C1 segment of cervical spinal cord (tissue), 14 donors: ENCODE data around the gene MRPL52.
"Not testable (repeated sequence)": the region's sequence is repeated elsewhere in the genome, so short reads cannot be mapped to it uniquely, and the experiment has no call there.

ENCODE experiments used
- DNase-seq, 14 donors: peaks; one replicate each; lab custom pipeline; 2025; lab: John Stamatoyannopoulos, UW

The MRPL52 gene

DNA sequence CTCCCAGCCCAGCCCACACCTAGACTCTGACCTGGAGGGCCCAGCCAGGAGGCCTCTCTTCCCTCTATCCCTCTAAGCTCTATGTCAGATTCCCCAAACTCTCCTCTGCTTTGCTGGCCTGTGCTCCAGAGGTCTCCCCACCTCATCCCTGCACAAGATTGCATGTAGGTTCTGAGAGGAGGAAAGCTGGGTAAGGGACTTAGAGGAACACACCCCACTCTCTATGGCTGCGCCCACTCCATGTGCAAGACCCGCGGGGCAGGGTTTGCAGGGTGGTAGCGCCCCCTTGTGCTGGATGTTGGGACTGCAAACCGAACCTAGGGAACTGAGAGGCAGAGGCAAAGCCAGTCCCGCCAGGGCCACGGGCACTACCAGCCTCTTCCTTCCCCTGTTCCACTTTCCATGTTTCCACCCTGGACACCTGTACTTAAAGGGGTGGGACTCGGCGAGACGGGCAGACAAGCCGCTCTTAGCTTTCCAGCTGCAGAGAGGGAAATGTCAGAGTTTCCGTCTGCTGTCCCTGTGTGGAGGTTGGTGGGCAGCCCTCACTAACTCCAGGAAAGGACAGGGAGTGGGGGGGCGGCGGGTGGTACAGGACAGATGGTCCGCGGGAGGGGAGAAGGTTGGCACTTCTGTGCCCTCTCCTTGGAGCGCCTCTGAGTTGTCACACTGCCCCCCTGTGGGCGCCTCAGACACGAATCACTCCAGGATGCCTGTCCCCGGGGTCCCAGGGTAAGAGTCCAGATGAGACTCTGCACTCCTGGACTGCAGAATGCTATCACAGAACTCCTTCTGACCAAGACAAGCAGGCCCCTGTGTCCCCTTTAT, 23.5 kb downstream of the MRPL52 start:
- peak in 13 of 14 donors; percentile 14 to 88 (median 71) for DNase-seq

DNA sequence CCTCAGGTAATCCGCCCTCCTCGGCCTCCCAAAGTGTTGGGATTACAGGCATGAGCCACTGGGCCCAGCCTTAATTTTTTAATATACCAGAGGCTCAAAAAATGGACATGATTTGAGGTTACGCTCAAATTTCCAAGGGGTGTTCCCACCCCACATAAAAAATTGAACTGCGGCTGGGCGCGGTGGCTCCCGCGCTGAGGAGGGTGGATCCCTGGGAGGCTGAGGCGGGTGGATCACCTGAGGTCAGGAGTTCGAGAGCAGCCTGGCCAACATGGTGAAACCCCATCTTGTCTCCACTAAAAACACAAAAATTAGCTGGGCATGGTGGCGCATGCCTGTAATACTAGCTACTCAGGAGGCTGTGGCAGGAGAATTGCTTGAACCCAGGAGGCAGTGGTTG, 24.6 kb downstream of the MRPL52 start:
- DNase-seq: not testable (repeated sequence)

DNA sequence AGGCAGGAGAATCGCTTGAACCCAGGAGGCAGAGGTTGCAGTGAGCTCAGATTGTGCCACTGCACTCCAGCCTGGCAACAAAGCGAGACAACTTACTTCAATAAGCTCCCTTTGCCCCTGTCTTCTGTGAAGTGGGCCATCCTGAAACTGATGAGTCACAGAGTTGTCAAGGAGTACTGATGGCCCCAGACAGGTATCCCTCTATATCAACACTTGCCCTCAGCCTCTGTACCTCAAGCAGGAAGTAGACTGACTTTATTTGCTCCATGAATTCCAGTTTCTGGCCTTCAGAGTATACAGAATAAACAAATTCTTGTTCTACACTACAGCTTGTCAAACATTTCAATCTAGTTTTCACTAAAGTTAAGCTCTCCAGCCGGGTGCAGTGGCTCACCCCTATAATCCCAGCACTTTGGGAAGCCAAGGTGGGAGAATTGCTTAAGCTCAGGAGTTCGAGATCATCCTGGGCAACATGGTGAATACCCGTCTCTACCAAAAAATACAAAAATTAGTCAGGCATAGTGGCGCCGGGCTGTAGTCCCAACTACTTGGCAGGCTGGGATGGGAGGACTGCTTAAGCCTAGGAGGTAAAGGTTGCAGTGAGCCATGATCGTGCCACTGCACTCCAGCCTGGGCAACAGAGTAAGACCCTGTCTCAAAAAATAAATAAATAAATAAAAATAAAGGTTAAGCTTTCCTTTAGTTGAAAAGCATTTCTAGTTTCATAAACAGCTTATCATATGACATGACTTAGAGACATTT, 25.5 kb downstream of the MRPL52 start:
- no peak for DNase-seq

DNA sequence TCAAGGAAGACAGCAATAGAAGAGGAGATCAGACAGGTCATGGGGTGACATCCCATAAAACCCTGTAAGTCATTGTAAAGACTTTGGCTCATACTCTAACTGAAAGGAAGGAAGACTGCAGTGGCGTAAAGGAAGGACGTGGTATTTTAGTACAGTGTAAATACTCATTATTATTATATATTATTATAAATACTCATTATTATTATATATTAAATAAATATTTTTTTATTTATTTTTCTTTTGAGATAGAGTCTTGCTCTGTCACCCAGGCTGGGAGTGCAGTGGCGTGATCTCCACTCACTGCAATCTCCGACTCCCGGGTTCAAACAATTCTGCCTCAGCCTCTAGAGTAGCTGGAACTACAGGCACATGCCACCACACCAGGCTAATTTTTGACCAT, 26.7 kb downstream of the MRPL52 start:
- no peak for DNase-seq

DNA sequence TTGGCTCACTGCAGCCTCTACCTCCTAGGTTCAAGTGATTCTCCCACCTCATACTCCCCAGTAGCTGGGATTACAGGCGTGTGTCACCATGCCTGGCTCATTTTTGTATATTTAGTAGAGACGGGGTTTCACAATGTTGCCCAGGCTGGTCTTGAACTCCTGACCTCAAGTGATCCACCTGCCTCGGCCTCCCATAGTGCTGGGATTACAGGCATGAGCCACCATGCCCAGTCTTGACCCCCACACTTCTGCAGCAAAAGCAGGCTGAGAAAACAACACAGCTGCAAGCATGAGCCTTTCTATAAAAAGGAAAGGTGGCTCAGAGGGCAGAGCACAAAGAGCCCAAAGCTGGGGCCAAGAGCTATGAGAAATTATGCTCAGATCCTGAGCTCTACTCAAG, 30.7 kb downstream of the MRPL52 start:
- DNase-seq: not testable (repeated sequence)

DNA sequence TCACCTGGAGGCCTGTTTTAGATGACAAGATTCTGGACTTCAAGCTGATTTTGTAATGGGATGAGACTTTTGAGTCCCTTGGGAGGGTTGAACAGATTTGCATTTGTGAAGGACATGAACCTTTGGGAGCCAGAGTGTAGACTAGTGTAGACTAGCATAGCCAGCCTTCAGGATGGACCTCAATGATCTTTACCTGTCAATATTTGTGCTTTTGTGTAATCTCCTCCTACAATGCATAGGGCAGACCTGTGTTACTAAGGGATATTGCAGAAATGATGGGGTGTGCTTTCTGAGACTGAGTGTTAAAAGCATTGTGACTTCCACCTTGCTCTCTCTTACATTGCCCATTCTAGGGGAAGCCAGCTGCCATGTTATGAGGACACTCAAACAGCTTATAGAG, 32.0 kb downstream of the MRPL52 start:
- DNase-seq: no peak

DNA sequence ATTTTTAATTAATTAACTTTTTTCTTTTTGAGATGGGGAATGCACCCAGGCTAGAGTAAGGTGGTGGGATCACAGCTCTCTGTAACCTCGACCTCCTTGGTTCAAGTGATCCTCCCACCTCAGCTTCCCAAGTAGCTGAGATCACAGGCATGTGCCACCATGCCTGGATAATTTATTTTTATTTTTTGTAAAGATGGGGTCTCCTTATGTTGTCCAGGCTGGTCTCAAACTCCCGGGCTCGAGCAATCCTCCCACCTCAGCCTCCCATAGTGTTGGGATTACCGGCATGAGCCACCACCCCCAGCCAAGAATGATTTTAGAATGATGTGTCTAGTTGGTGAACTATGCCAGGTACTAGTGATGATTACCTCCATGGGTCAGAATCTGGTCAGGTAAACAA, 35.3 kb downstream of the MRPL52 start:
- no peak for DNase-seq

DNA sequence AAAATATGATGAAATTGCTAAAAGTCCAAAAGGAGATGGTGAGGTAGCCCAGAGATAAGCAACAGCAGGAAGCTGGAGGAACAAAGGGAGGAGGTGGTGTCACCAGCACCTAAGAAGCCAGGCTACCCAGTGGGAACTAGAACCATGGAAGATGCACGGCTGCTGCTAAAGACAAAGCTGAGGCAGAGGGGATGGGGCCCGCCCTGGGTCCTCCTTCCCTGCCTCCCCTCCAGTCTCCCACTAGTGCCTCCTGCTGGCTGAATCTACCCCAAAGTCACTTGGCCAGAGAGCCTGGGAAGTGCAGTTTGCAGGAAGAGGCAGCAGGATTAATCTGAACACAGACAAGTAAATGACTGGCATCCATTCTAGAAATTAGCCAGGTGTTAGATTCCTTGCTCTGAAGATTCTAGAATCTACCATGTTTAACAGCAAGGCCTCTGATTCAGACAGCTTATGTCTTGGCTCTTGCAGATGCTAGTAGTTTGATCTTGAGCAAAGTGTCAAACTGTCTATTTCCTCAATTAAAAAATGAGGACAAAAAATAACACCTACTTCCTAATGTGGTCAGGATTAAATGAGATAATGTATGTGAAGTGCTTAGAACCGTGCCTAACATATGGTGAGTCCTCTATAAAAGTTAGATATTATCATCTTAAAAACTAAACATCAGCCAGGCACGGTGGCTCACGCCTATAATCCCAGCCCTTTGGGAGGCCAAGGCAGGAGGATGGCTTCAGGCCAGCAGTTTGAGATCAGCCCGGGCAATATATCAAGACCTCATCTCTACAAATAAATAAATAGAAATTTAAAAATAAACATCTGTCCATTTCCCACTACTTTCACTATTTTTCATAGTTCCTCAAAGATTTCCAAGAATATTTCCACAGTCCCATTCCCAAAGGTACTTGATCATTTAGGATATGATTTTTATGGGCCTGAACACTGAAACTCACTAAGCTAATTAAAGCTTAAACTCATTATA, 36.0 kb downstream of the MRPL52 start:
- DNase-seq: no peak

DNA sequence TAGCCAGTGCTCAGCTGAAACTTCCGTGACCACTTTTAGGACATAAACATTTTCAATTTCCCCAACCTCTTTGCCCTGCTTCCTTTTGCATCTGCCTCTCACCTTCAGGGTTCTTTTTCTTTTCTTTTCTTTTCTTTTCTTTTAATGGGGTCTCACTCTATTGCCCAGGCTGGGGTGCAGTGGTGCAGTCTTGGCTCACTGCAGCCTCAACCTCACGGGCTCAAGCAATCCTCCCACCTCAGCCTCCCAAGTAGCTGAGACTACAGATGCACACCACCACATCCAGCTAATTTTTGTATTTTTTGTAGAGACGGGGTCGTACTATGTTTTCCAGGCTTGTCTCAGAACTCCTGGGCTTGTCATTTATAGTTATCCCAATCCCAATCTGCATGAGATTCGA, 37.2 kb downstream of the MRPL52 start:
- no peak for DNase-seq

DNA sequence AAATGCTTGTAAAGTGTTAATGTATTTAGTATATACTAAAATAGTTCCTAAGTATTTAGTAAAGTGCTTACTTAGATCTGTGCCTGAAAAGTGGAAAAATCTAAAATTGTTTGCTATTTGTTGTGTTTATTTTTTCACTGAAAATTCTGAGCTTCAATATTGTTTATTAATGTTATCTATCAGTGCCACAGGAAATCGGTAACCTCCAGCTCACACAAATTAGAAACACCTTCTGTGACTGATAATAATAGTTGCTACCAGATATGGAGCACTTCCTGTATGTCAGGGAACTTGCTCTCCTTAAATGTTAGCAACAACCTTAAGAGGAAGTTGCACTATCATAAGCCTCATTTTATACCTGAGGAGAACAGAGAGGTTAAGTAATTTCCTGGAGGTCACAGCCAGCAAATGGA, 41.1 kb downstream of the MRPL52 start:
- no peak for DNase-seq

DNA sequence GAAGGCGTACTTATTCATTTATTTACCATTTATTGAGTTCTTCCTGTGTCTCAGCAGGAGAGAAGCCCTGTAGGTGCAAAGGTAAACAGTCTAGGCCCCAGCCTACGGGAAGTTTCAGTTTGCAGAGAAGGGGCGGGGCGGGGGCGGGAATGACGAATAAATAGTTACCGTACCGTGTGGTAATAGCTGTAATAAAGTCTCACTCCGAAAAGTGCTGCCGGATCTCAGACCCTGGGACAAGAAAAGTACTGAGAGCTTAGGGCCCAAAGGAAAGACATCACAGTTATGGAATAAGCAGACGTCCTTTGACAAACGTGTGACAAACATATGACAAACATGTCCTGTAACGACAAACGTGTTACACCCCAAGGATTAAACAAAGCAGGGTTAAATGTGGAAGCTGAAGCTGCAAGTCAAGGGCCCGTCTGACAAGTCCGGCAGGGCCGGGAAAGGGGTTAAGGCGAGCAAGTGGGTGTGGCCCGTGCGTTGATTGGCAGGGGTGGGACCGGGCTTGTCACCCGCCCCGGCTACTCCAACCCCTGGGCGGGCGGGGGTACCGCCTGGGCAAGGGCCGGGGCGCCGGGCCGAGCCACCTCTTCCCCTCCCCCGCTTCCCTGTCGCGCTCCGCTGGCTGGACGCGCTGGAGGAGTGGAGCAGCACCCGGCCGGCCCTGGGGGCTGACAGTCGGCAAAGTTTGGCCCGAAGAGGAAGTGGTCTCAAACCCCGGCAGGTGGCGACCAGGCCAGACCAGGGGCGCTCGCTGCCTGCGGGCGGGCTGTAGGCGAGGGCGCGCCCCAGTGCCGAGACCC, 41.7 kb downstream of the MRPL52 start, which contains the start of gene LRP10:
Gene LRP10 (plus strand): TSS at position 517 of the 809 bp plus-strand sequence. CDS start 564 bp downstream, outside the sequence.
- DNase-seq: peak in 13 of 14 donors; percentile 44 to 91 (median 82)

DNA sequence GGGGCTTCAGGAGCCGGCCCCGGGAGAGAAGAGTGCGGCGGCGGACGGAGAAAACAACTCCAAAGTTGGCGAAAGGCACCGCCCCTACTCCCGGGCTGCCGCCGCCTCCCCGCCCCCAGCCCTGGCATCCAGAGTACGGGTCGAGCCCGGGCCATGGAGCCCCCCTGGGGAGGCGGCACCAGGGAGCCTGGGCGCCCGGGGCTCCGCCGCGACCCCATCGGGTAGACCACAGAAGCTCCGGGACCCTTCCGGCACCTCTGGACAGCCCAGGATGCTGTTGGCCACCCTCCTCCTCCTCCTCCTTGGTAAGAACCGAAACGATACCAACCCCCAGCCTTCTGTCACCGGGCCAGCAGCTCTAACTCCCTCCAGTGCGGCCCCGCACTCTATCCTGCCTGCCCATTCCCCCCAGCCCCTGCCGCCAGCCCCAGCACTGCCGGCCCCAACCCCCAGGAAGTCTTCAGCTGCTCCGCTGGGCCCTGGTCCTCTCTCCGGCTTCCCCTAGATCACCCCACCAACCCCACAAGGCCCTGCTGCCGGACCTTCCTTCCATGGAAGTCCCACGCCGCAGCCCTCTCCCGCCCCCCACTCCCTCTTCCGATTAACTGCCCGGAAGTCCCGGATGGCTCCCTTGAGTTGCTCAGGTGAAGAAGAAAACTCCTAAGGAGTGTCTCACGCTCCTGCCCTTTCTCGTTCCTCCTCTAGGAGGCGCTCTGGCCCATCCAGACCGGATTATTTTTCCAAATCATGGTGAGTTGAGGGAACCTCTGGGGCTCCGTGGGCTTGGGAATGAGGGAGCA, 42.5 kb downstream of the MRPL52 start:
- DNase-seq: peak in 11 of 14 donors; percentile 30 to 79 (median 71)

DNA sequence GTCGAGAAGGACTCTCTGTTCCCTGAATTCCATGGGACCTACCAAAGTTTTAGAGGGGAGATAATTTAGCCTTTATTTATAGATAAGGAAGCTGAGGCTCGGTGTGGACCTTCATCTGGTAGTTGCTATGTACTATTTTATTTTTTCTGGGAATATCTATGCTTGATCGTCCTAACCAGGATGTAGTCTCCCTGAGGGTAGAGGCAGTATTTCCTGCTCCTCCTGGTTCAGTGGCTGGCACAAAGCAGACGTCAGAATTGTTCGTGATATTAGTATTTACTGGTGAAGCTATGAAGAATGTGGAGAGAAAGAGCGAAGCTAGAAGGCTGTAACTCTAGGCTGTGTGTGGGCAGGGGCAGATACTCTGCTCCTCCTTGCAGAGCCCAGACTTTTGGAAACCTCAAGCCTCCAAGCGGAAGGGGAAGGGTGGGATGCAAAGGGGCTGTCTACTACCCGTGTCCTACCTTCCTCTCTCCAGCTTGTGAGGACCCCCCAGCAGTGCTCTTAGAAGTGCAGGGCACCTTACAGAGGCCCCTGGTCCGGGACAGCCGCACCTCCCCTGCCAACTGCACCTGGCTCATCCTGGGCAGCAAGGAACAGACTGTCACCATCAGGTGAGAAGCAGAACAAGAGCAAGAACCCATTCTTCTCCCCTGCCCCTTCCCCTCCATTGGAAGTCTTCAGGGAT, 43.3 kb downstream of the MRPL52 start:
- DNase-seq: no peak

DNA sequence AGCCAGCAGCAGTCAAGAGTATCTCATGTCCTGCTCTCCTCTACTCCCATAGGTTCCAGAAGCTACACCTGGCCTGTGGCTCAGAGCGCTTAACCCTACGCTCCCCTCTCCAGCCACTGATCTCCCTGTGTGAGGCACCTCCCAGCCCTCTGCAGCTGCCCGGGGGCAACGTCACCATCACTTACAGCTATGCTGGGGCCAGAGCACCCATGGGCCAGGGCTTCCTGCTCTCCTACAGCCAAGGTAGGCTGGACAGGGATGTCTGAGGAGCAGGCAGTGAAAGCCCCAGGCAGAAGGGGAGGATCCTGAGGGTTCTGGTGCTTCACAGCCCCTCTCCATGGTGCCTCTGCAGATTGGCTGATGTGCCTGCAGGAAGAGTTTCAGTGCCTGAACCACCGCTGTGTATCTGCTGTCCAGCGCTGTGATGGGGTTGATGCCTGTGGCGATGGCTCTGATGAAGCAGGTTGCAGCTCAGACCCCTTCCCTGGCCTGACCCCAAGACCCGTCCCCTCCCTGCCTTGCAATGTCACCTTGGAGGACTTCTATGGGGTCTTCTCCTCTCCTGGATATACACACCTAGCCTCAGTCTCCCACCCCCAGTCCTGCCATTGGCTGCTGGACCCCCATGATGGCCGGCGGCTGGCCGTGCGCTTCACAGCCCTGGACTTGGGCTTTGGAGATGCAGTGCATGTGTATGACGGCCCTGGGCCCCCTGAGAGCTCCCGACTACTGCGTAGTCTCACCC, 45.5 kb downstream of the MRPL52 start:
- no peak for DNase-seq

DNA sequence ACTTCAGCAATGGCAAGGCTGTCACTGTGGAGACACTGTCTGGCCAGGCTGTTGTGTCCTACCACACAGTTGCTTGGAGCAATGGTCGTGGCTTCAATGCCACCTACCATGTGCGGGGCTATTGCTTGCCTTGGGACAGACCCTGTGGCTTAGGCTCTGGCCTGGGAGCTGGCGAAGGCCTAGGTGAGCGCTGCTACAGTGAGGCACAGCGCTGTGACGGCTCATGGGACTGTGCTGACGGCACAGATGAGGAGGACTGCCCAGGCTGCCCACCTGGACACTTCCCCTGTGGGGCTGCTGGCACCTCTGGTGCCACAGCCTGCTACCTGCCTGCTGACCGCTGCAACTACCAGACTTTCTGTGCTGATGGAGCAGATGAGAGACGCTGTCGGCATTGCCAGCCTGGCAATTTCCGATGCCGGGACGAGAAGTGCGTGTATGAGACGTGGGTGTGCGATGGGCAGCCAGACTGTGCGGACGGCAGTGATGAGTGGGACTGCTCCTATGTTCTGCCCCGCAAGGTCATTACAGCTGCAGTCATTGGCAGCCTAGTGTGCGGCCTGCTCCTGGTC, 46.1 kb downstream of the MRPL52 start:
- no peak for DNase-seq

DNA sequence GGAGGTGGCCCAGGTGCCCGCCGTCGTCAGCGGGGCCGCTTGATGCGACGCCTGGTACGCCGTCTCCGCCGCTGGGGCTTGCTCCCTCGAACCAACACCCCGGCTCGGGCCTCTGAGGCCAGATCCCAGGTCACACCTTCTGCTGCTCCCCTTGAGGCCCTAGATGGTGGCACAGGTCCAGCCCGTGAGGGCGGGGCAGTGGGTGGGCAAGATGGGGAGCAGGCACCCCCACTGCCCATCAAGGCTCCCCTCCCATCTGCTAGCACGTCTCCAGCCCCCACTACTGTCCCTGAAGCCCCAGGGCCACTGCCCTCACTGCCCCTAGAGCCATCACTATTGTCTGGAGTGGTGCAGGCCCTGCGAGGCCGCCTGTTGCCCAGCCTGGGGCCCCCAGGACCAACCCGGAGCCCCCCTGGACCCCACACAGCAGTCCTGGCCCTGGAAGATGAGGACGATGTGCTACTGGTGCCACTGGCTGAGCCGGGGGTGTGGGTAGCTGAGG, 47.4 kb downstream of the MRPL52 start:
- no peak for DNase-seq

DNA sequence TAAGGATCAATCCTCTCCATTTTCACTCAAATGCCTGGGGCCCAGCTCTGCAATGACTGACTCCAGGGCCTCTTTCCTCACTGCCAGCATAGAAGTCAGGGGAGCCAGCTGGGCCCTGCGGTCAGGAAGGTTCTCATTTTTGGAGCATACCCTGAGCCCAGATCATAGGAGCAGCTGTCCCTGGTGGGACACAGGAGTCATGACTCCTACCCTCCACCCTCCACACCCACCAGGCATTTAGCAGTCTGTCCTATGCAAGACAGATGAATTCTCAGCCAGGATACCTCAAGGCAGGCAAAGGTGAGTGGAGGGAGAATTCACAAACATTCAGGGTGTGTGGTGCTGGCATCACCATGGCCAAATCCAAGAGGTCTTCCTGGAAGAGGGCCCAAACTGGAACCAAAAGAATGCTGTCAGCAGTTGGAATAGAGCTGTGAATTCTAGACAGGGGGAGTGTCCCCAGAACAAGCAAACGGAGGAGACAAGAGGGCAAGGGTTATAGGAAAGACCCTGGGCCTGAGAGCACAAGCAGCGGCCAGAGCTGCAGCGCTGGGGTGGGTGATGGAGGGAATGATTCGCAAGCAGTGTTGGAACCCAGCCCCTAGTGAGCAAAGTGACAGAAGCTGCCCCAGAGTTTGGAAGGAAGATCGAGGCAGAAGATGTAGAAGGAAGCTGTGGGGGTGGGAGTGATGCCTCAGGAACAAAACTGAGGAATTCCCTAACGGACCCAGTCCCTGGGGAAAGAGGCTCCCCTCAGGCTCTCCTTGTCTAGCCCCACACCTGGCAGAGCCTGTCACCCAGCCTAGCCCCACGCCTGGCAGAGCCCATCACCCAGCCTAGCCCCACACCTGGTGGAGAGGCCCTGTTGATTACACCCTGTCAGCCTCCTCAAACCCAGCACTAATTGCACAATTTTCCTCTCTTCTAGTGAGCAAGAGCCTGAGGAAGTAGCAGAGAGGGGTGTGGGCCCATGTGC, 48.9 kb downstream of the MRPL52 start:
- no peak for DNase-seq
